Measurements from ENCODE around the gene PDE1C. TPM values are rescaled to one million over a fixed set of nuclear protein-coding genes. Genes with fewer than 3 reads are reported as not detected.
"Not testable (repeated sequence)": the region's sequence is repeated elsewhere in the genome, so short reads cannot be mapped to it uniquely, and the experiment has no call there.

The PDE1C gene
- total RNA-seq, 1 donor, result not detected

DNA sequence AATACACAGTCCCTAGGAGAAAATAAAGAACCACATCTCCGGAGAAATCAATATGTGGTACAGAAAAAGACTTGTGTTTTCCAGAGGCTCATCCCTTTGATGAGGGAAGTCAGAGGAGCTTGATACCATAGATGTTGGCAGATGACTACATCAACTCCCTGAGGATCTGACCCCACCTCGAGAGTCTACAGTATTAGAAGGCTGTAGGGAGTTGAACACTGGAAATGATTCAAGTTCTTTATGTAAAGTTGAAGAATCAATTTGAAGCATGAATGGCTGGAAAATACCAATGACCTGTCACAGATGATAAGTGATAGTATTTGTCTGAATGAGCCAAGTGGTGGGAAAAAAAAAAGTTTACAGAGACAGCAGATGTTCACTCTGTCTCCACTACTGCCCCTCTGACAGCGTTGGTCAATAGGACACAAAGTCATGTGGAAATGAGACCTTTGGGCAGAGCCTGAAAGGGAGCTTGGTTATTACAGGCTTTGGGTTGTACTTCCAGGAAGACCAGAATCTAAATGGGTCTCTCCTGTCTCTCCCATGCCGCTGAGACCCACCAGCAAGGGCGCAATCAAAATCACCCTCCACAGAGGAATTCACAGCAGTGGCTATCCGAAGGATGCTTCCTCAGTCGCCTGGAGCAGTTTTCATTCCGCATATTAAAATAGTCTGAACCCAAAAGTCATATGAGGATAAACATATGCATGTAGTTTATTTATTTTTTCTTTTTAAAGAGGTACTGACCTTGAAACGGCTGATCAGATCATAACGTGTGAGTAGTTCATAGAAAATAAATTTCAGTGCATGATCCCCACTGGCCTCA, 197.4 kb downstream of the PDE1C start:
- Histone ChIP-seq H3K4me1 (ENCODE audit: insufficient read depth, low read length) (peaks cover 8% of the 10 kb centered on the region), H3K9me3 (ENCODE audit: low read depth, low read length) (no peaks in the 10 kb centered on the region), H3K4me3 (ENCODE audit: low read length) (no peak overlapping the region), H3K27me3 (ENCODE audit: insufficient read depth, low read length) (no peaks in the 10 kb centered on the region)

DNA sequence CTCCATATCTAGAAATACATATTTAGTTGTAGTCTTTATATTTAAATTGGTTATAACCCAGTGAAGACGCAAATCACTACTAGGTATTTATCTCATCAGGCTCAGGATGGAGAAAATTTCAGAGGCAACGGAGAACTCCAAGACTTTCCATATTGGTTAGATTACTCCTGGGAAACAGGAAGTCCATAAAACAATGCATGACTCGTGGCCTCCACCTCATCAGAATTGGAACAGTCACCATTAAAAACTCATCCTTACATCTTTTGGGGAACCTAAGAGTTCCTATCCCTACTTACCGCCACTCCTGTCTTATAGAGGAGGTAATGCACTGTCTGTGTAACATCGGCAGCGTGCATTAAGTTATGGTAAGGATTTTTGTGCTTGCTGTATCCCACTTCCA, 205.6 kb downstream of the PDE1C start:
- Histone ChIP-seq H3K4me3 (ENCODE audit: low read length) (no peak overlapping the region), H3K27me3 (ENCODE audit: insufficient read depth, low read length) (no peaks in the 10 kb centered on the region), H3K4me1 (ENCODE audit: insufficient read depth, low read length) (no peaks in the 10 kb centered on the region), H3K9me3 (ENCODE audit: low read depth, low read length) (no peaks in the 10 kb centered on the region)

DNA sequence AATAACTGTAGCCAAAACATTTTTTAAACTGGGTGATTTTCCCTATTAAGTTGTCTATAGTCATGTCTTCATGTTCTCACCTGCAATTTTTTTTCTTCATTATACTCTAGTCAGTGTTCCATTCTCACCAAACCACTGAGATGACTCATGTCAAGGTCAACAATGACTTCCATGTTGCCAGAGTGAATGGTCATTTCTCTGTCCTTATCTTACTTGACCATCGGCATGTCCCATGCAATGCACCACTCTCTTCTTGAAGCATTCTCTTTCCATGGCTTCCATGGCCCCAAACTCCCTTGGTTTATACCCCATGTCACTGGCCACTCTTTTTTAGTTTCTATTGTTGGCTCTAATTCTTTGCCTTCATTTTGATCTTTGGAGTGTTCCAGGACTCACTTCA, 209.3 kb downstream of the PDE1C start:
- H3K27me3 ChIP-seq (ENCODE audit: insufficient read depth, low read length), result no peaks in the 10 kb centered on the region
- H3K4me3 ChIP-seq (ENCODE audit: low read length), result no peak overlapping the region
- peaks cover 3% of the 10 kb centered on the region for H3K4me1 ChIP-seq (ENCODE audit: insufficient read depth, low read length)
- no peaks in the 10 kb centered on the region for H3K9me3 ChIP-seq (ENCODE audit: low read depth, low read length)

DNA sequence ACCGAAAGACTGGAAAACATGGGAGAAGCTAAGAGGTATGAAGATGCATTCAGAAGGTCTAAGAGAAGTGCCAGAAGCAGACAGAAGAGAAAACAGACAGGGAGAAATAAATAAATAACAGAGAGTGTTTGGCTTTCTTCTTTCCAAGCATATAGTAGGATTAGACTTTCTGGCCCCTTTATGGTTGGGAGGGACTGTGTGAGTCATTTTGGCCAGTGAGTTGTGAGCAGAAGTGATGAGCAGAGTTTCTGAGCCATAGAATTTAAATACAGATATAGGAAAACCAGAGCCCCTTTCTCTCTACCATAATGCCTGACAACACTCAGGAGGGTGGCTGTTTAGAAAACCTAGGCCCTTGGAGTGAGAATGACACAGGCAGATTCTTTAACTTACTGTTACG, 212.2 kb downstream of the PDE1C start:
- H3K4me1 ChIP-seq (ENCODE audit: insufficient read depth, low read length), result peaks cover 3% of the 10 kb centered on the region
- H3K27me3 ChIP-seq (ENCODE audit: insufficient read depth, low read length), result no peaks in the 10 kb centered on the region
- H3K9me3 ChIP-seq (ENCODE audit: low read depth, low read length), result no peaks in the 10 kb centered on the region
- H3K4me3 ChIP-seq (ENCODE audit: low read length), result no peak overlapping the region

DNA sequence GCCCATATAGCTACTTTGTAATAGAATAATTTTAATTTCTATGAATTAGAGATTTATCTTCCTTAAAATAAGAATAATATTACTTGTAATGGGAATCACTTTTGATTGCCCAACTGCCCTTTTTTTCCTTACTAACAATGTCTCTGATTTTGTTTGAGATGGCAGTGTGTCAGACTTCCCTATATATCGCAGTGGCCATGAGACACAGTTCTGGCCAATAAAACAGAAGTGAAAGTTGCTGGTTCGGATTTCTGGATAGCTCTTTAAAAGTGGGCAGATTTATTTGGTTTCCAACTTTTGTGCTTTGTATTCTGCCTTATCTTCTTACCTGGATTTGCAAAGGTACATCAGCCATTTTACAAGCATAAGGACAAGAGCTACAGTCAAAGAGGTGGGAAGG, 213.0 kb downstream of the PDE1C start:
- Histone ChIP-seq H3K9me3 (ENCODE audit: low read depth, low read length) (no peaks in the 10 kb centered on the region), H3K4me1 (ENCODE audit: insufficient read depth, low read length) (peaks cover 3% of the 10 kb centered on the region), H3K4me3 (ENCODE audit: low read length) (no peak overlapping the region), H3K27me3 (ENCODE audit: insufficient read depth, low read length) (no peaks in the 10 kb centered on the region)

DNA sequence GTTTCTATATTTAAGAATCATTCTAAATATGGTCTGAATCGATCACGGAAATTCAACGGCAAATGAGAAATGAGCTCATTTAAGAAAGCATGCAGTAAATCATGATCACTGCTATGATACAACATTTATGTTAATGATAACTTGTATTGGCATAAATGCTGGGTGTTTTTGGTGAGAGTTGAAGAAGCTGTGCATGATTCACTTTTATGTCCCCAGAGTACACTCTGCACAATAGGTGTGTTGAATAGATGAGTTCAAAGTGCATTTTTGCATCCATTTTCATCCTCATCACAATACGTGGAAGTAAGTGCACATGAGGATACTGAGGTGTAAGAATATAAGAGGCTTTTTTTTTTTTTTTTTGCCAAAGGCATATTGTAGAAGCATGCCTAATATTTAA, 213.9 kb downstream of the PDE1C start:
- no peak overlapping the region for H3K4me3 ChIP-seq (ENCODE audit: low read length)
- H3K27me3 ChIP-seq (ENCODE audit: insufficient read depth, low read length), result no peaks in the 10 kb centered on the region
- H3K4me1 ChIP-seq (ENCODE audit: insufficient read depth, low read length), result peaks cover 3% of the 10 kb centered on the region
- H3K9me3 ChIP-seq (ENCODE audit: low read depth, low read length), result no peaks in the 10 kb centered on the region

DNA sequence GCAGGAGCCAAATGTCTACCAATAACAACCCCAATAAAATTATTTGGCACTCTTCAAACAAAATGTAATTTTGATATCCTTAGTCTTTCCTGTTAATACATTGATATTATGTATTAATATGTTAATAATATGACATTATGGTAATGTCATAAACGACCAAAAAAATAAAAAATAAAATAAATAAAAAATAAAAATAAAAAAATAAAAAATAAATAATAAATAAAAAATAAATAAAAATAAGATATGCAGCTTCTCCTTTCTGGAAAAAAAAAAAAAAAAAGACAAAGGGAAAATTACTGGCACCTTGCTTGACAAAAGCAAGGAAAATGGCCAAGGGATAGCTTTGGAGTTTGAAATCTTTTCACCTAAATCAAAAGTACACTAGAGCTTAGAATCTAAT, 214.7 kb downstream of the PDE1C start:
- H3K27me3 ChIP-seq (ENCODE audit: insufficient read depth, low read length), result no peaks in the 10 kb centered on the region
- no peaks in the 10 kb centered on the region for H3K9me3 ChIP-seq (ENCODE audit: low read depth, low read length)
- no peak overlapping the region for H3K4me3 ChIP-seq (ENCODE audit: low read length)
- H3K4me1 ChIP-seq (ENCODE audit: insufficient read depth, low read length), result peaks cover 3% of the 10 kb centered on the region

DNA sequence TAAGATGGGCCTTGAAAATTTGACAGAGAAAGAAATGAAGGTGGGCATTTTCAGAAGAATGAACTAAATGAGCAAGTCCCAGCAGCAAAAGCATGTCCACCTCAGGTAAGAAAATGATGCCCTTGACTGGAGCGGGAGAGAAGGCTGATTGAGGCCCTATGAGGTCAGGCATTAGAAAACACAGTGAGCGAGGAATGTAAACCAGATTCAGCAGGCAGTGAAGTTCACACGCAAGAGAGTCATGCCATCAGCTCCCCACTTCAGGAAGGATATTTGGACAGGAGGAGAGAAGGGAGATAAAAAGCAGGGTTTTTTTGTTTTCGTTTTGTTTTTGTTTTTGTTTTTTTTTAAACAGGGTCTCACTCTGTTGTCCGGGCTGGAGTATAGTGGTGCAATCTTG, 216.8 kb downstream of the PDE1C start:
- peaks cover 3% of the 10 kb centered on the region for H3K4me1 ChIP-seq (ENCODE audit: insufficient read depth, low read length)
- no peak overlapping the region for H3K4me3 ChIP-seq (ENCODE audit: low read length)
- no peaks in the 10 kb centered on the region for H3K9me3 ChIP-seq (ENCODE audit: low read depth, low read length)
- H3K27me3 ChIP-seq (ENCODE audit: insufficient read depth, low read length), result no peaks in the 10 kb centered on the region

DNA sequence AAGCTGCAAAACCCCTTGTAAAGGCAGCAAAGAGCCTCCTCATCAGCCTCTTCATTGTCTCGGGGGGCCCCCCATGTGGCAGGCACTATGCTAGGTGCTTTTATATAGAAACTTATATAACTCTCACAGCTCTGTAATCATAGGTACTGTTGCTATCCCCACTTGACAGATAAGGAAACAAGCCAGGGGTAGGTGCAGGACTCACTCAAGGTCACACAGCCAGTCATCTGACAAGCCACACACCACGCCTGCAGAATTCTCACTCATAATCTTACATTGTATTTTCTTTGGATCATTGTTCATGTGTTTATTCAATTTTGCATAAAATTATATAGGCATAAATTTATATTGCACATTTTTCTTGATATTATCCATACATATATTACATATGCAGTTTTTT, 217.7 kb downstream of the PDE1C start:
- Histone ChIP-seq H3K4me3 (ENCODE audit: low read length) (no peak overlapping the region), H3K4me1 (ENCODE audit: insufficient read depth, low read length) (peaks cover 3% of the 10 kb centered on the region), H3K9me3 (ENCODE audit: low read depth, low read length) (no peaks in the 10 kb centered on the region), H3K27me3 (ENCODE audit: insufficient read depth, low read length) (no peaks in the 10 kb centered on the region)

DNA sequence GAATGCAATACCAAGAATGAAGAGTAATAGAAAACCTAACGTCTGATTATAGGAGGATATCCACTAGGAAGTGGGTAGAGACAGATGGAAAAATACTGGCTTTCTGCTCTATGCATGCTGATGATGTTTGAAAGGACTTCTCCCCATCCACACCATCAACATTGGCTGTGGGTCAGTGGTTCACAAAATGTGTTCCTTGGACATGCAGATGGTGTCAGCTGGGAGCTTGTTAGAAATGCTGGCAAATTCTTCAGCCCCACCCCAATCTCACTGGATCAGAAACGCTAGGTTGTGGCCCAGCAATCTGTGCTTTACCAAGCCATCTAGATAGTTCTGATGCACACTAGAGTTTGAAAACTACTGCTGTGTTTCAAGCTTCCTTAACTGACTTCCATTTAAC, 219.1 kb downstream of the PDE1C start:
- H3K27me3 ChIP-seq (ENCODE audit: insufficient read depth, low read length), result no peaks in the 10 kb centered on the region
- H3K4me3 ChIP-seq (ENCODE audit: low read length), result no peak overlapping the region
- no peaks in the 10 kb centered on the region for H3K9me3 ChIP-seq (ENCODE audit: low read depth, low read length)
- no peaks in the 10 kb centered on the region for H3K4me1 ChIP-seq (ENCODE audit: insufficient read depth, low read length)

DNA sequence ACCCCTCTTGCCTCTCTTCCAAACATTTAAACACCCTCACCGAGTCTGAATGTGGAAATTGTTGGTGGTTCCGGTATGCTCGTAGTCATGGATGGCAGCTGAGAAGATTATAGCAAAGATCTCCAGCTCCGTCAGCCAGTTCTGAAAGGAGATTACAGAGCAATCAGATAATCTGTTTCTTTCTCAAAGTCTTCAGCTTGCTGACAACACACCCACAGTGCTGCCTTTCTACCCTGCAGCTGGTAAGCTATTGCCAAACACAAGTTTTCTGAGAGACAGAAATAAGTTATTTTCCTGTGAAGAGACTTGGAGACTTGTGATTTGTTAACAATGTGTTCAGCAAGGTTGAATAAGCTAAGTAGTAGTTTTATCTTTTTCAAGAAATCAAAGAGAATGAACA, 219.6 kb downstream of the PDE1C start:
- Histone ChIP-seq H3K4me3 (ENCODE audit: low read length) (no peak overlapping the region), H3K4me1 (ENCODE audit: insufficient read depth, low read length) (no peaks in the 10 kb centered on the region), H3K9me3 (ENCODE audit: low read depth, low read length) (no peaks in the 10 kb centered on the region), H3K27me3 (ENCODE audit: insufficient read depth, low read length) (no peaks in the 10 kb centered on the region)

DNA sequence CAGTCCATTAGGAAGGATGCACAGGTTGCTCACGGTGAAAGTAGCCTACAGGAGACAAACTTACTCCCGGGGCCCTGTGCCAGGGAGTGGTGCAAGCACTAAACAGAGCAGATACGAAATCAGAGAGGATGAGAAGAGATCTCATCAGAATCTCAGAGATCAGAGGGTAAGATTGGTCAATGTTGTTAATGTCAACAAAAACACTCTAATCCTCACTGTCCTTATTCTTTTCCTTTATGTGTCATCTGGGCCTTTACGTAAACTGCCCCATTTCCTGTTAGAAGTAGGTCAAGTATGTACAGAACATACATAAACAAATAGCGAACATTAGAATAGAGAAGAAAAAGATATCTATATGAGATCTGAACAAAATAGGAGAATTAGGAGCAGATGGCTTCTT, 220.1 kb downstream of the PDE1C start:
- Histone ChIP-seq H3K4me3 (ENCODE audit: low read length) (no peak overlapping the region), H3K27me3 (ENCODE audit: insufficient read depth, low read length) (no peaks in the 10 kb centered on the region), H3K4me1 (ENCODE audit: insufficient read depth, low read length) (no peaks in the 10 kb centered on the region), H3K9me3 (ENCODE audit: low read depth, low read length) (no peaks in the 10 kb centered on the region)

DNA sequence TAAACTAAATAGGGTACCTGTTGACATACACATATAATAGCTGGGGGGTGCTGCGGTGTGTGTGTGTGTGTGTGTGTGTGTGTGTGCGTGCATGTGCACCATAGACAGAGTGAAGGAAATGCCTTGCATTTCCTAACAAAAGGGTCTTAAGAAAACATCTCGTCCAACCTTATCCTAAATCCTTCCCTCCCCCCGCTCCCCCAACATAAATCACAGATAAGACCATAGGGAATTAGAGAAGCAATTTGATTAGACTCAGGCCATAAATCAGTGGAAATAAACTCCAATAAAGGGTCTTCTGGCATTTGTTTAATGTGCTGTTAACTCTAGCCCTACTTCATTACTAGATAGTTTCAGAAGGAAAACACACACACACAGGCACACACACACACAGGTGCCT, 234.7 kb downstream of the PDE1C start:
- Histone ChIP-seq H3K9me3 (ENCODE audit: low read depth, low read length) (no peaks in the 10 kb centered on the region), H3K4me3 (ENCODE audit: low read length) (no peak overlapping the region), H3K4me1 (ENCODE audit: insufficient read depth, low read length) (peaks cover 3% of the 10 kb centered on the region), H3K27me3 (ENCODE audit: insufficient read depth, low read length) (no peaks in the 10 kb centered on the region)

DNA sequence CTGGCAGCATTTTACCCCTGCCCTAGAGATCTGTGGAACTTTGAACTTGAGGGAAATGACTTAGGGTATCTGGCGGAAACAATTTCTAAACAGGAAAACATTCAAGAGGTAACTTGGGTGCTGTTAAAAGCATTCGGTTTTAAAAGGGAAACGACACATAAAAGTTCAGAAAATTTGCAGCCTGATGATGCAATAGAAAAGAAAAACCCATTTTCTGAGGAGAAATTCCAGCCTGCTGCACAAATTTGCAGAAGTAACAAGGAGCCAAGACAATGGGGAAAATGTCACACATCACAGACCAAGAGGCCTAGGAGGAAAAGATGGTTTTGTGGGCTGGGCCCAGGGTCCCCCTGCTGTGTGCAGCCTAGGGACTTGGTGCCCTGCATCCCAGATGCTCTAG, 236.6 kb downstream of the PDE1C start:
- H3K9me3 ChIP-seq (ENCODE audit: low read depth, low read length); H3K27me3 ChIP-seq (ENCODE audit: insufficient read depth, low read length); H3K4me1 ChIP-seq (ENCODE audit: insufficient read depth, low read length); H3K4me3 ChIP-seq (ENCODE audit: low read length): not testable (repeated sequence)

DNA sequence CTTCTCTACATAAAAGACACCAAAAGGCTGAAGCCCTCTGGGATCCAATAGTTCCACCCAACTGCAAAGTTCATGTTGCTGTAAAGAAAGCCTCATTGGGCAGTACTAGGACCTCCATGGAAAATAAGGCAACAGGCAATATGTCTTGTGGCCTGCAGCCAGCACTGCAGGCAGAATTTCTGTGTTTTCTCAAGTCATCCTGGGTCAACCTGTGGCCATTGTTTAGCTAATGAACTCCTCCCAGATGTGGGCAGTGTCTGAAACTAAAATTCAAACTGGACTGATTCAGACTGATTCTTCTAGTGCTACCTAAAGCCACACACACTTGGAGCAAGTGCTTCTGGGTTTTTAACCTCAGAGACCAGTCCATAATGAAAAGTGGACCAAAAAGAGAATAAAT, 241.7 kb downstream of the PDE1C start:
- Histone ChIP-seq H3K27me3 (ENCODE audit: insufficient read depth, low read length) (no peaks in the 10 kb centered on the region), H3K9me3 (ENCODE audit: low read depth, low read length) (no peaks in the 10 kb centered on the region), H3K4me1 (ENCODE audit: insufficient read depth, low read length) (peaks cover 3% of the 10 kb centered on the region), H3K4me3 (ENCODE audit: low read length) (no peak overlapping the region)

DNA sequence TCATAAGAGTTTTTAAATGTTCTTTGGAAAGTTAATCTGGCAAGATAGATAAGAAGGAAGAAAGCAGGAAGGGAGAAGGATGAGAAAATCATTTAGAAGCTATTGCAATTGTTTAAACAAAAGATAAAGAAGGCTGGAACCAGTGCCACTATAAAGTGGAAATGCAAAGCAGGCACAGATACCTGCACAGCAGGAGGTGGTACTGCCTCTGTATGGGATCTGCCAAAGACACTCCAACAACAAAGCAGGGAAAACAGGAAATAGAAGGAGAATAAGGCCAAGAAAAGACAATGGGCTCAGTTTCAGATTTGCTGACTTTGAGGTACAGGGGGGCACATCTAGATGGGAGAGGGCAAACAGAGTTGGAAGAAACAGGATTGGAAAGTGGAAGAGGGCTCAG, 244.6 kb downstream of the PDE1C start:
- H3K9me3 ChIP-seq (ENCODE audit: low read depth, low read length), result no peaks in the 10 kb centered on the region
- no peaks in the 10 kb centered on the region for H3K27me3 ChIP-seq (ENCODE audit: insufficient read depth, low read length)
- no peak overlapping the region for H3K4me3 ChIP-seq (ENCODE audit: low read length)
- H3K4me1 ChIP-seq (ENCODE audit: insufficient read depth, low read length), result no peaks in the 10 kb centered on the region

Measured in mononuclear cell (primary cell).